ENCODE results near the gene PITX1. TPM values are rescaled to one million over a fixed set of nuclear protein-coding genes. Genes with fewer than 3 reads are reported as not detected.
A peak's percentile ranks its signal among the peaks of the same experiment; 100 is the strongest.

PITX1 gene
- total RNA-seq, 1 donor from 2014 or later: 23.8 TPM

DNA sequence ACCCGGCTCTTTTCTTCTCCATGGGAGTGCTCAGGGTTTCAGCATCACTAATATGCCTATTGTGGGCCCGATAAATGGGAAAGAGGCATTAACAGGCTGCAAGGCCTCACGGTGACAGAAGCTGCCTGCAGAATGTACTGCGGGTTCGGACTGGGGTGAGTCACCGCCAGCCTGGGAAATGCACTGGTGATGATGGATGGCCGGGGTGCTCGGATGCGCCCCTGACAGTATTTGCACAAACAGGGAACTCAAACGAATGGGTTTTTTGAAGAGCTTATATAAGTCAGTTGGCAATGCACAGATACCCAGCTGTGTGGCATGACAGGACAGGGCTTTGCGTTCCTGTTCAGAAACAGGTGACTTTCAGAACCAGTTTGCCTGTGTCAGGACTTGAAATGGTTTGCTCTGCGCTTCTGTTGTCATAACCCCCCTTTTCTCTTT lies 42.0 kb upstream of the PITX1 start:
- Histone ChIP-seq H3K27ac (no peak overlapping the region), H3K9me3 (peaks cover 0 to 2% of the 10 kb centered on the region in 2 donors), H3K4me3 (no peak overlapping the region), H3K4me1 (no peaks in the 10 kb centered on the region), H3K36me3 (no peaks in the 10 kb centered on the region), H3K27me3 (no peaks in the 10 kb centered on the region)
- DNase-seq (ENCODE audit: low spot score in 2 of 2): peak in 1 of 2 donors; percentile 12
- intact Hi-C loops (cut with DNase I): no loop called here
- TF ChIP-seq, protein P1, sequence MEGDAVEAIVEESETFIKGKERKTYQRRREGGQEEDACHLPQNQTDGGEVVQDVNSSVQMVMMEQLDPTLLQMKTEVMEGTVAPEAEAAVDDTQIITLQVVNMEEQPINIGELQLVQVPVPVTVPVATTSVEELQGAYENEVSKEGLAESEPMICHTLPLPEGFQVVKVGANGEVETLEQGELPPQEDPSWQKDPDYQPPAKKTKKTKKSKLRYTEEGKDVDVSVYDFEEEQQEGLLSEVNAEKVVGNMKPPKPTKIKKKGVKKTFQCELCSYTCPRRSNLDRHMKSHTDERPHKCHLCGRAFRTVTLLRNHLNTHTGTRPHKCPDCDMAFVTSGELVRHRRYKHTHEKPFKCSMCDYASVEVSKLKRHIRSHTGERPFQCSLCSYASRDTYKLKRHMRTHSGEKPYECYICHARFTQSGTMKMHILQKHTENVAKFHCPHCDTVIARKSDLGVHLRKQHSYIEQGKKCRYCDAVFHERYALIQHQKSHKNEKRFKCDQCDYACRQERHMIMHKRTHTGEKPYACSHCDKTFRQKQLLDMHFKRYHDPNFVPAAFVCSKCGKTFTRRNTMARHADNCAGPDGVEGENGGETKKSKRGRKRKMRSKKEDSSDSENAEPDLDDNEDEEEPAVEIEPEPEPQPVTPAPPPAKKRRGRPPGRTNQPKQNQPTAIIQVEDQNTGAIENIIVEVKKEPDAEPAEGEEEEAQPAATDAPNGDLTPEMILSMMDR (IDR thresholded peaks at IDR 0.05): no peak

DNA sequence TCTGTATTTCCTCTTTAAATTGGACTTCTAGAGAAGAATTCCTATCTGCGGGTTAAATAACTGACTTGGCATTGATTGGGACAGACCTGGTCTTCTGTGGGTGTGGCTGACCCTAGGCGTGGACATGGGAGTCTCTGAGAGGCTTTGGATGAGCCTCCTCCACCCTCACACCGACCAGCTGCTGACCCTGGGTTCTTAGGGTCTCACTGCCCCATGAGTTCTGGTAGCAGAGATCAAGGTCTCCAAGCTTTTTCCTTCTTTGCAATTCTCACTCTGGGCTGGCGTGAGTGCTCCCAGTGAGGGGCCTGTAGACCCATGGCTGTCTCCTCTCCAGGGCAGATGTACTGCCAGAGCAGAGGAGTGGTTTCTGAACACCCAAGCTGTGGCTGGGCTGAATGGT lies 41.6 kb upstream of the PITX1 start:
- intact Hi-C loops (cut with DNase I): no loop called here
- no peak overlapping the region for H3K4me3 ChIP-seq
- H3K27me3 ChIP-seq: no peaks in the 10 kb centered on the region
- peak in 1 of 2 donors; percentile 19 for DNase-seq (ENCODE audit: low spot score in 2 of 2)
- H3K9me3 ChIP-seq: no peaks in the 10 kb centered on the region
- TF ChIP-seq, protein P1 (IDR thresholded peaks at IDR 0.05): no peak
- H3K27ac ChIP-seq: no peak overlapping the region
- H3K36me3 ChIP-seq: no peaks in the 10 kb centered on the region
- no peaks in the 10 kb centered on the region for H3K4me1 ChIP-seq

DNA sequence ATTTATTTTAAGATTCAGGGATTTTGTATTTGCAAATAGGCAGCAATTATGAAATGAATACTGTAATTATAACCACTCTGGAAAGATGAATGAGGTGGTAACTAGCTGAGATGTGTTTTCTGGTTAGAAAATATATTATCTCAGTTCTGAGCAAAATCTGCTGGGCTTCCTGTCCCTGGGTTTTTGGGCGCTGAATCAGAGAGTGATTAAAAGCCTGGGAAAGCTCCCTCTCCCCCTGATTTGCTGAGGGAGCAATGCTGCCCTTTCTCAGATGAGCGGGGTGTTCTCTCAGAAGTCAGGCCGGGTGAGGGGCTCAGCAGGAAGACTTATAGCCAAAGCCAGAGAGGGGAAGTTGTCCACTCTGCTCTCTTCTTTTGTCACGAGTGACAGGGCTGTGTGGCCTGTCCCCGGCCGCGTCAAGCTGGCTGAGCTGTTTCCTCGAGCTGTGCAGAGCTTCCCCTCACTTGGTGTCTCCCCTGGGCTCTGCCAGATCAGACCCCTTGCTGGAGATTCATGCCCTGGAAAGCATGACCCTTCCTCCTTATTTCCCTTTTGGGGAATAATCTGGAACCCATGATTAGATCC lies 39.8 kb upstream of the PITX1 start:
- intact Hi-C loops (cut with DNase I): no loop called here
- peak in 1 of 2 donors; percentile 55 for DNase-seq (ENCODE audit: low spot score in 2 of 2)
- TF ChIP-seq, protein P1 (IDR thresholded peaks at IDR 0.05): no peak

DNA sequence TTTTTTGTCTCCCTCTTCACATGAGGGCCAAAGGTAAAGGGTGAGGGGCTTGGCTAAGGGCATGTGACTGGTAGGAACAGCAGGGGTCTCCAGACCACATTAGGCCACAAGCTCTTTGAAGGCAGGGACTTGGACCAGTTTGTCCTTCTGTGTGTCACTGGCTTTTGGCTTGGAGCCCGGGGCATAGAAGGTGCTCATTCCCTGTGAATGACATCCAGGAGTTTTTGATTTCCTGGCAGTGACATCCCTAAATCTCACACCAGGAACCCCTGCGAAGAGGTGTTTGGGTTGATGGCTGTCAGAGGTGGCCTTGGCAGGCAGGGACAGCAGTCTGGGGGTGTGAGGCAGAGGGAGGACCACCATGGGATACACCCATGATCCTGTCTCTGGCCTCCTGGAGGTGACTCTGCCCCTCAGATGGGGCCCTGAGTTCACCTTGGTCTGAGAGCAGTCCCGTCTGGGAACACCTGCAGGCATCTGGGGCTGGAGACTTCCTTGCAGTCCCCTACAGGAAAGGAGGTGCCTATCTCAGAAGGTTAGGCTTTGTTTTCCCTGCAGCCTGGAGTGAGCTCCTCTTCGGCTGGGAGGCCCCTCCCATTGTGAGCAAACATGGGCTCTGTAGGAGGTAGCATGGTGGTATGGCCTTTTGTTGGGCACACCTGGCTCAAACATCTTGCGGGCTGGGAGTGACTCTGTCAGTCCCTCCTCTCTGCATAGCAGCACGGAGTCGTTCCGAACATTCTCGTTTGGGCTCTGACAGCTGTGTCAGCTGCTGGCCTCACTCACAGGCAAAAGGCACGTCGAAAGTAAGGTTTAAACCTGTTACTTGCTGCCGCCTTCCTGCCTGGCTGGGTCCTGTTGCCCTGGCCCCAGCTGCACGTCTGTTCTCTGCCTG lies 38.6 kb upstream of the PITX1 start:
- Histone ChIP-seq H3K4me1 (no peaks in the 10 kb centered on the region), H3K4me3 (no peak overlapping the region), H3K27me3 (no peaks in the 10 kb centered on the region), H3K9me3 (no peaks in the 10 kb centered on the region), H3K27ac (no peak overlapping the region), H3K36me3 (no peaks in the 10 kb centered on the region)
- TF ChIP-seq, protein P1 (IDR thresholded peaks at IDR 0.05): no peak
- intact Hi-C loops (cut with DNase I): no loop called here
- DNase-seq (ENCODE audit: low spot score in 2 of 2): peak in 1 of 2 donors; percentile 42

More for the DNA sequence above, 39.8 kb upstream of the PITX1 start:
- H3K36me3 ChIP-seq: no peaks in the 10 kb centered on the region
- H3K4me3 ChIP-seq: no peak overlapping the region
- no peaks in the 10 kb centered on the region for H3K9me3 ChIP-seq
- no peaks in the 10 kb centered on the region for H3K27me3 ChIP-seq
- H3K4me1 ChIP-seq: no peaks in the 10 kb centered on the region
- no peak overlapping the region for H3K27ac ChIP-seq

DNA sequence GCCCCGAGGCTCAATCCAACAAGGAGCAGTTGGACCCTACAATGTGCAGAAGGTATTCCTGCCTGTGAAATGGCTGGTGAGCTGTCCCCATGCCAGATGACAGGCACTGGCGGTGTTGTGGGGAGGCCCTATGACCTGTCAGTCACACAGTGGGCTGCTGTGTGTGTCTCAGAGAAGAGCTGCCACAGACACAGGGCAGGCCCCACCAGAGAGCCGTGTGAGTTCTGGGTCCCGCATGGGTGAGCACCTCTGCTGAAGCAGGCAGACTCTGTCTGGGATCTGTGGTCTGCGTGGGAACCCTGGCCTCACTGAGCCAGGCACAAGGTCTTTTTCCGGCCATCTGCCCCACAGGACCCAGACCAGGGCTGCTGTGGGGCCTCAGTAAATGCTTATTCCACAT lies 37.3 kb upstream of the PITX1 start:
- H3K27ac ChIP-seq: no peak overlapping the region
- H3K9me3 ChIP-seq: no peaks in the 10 kb centered on the region
- DNase-seq (ENCODE audit: low spot score in 2 of 2): no peak
- H3K4me3 ChIP-seq: no peak overlapping the region
- H3K27me3 ChIP-seq: no peaks in the 10 kb centered on the region
- no peaks in the 10 kb centered on the region for H3K4me1 ChIP-seq
- TF ChIP-seq, protein P1 (IDR thresholded peaks at IDR 0.05): no peak
- H3K36me3 ChIP-seq: no peaks in the 10 kb centered on the region
- intact Hi-C loops (cut with DNase I): no loop called here

All from ascending aorta (tissue), 2 donors.